HCT116 (cell line): ENCODE results near the gene MROH8. TPM values are rescaled to one million over a fixed set of nuclear protein-coding genes. Genes with fewer than 3 reads are reported as not detected.

ENCODE experiments used
- ATAC-seq: fragments of 200-7000 bp; cut with Tn5 transposase; 2 replicates; pipeline ENCODE4 v1.9.1; 2020; ENCODE audit warnings: mild to moderate bottlenecking, moderate library complexity
- BruUV-seq: library from RNA; stranded (reverse); fragments of 400-500 nt; replicated peaks from 2 replicates; lab custom pipeline; 2021; lab: Mats Ljungman, UMichigan
- CTCF ChIA-PET: fragments of 300-600 bp; sonication (Branson Sonifier 250); formaldehyde crosslinking; loops from one replicate; lab custom pipeline; 2021; ENCODE audit warnings: antibody characterized with exemption; lab: Charles Lee
- POLR2A ChIA-PET: fragments of 300-600, 350-600 bp; sonication (Branson Sonifier 250); formaldehyde crosslinking; loops from one replicate; lab custom pipeline; 2021; ENCODE audit warnings: antibody characterized with exemption; lab: Charles Lee
- RAD21 ChIA-PET, 2 experiments: fragments of 300-600 bp; sonication (Branson Sonifier 250); formaldehyde crosslinking; loops; one replicate each; lab custom pipeline; 2023; ENCODE audit warnings: low total read pairs in 2 of 2; ENCODE audit not compliant: uncharacterized antibody in 2 of 2, unreplicated experiment in 2 of 2, low non-redundant PET in 1 of 2; lab: Charles Lee
- DNase-seq: peaks from one replicate; pipeline ENCODE4 v3.0.0-alpha.2; 2010; ENCODE audit warnings: low read depth, low spot score
- H2AFZ ChIP-seq: fragments of 200-600 bp; shearing (Covaris generic), sonication (generic); 2 replicates; pipeline ENCODE4 v1.6.1; 2017; ENCODE audit warnings: low read depth, mixed run types, mixed read lengths, antibody characterized with exemption, low read length; ENCODE audit not compliant: poor library complexity, severe bottlenecking
- H3K27ac ChIP-seq: 2 replicates; pipeline ENCODE4 v1.5.1; 2012; ENCODE audit warnings: low read depth, low read length
- H3K27me3 ChIP-seq: fragments of 200-600 bp; sonication (generic); 2 replicates; pipeline ENCODE4 v1.6.1; 2016; ENCODE audit warnings: mixed run types, low read length, mixed read lengths; ENCODE audit not compliant: insufficient read depth
- H3K36me3 ChIP-seq, 2 experiments: fragments of 200-500 bp in 1 of 2; fragments of 200-600 bp in 1 of 2; sonication (Bioruptor generic) in 1 of 2; sonication (generic) in 1 of 2; 2 replicates each; pipeline versions ENCODE4 v1.5.1 to v1.6.1; 2014 to 2016; ENCODE audit warnings: low read length in 2 of 2, inconsistent platforms in 1 of 2, mixed read lengths in 1 of 2, mixed run types in 1 of 2; ENCODE audit not compliant: insufficient read depth in 2 of 2, control insufficient read depth in 1 of 2
- H3K4me1 ChIP-seq, 2 experiments: fragments of 200-600 bp in 1 of 2; sonication (generic) in 1 of 2; 2 replicates each; pipeline versions ENCODE4 v1.5.1 to v1.6.1; 2012 to 2017; ENCODE audit warnings: low read length in 2 of 2, inconsistent platforms in 1 of 2, mild to moderate bottlenecking in 1 of 2, mixed read lengths in 1 of 2, mixed run types in 1 of 2, moderate library complexity in 1 of 2; ENCODE audit not compliant: insufficient read depth in 2 of 2, control insufficient read depth in 1 of 2
- H3K4me2 ChIP-seq: fragments of 200-600 bp; sonication (generic); 2 replicates; pipeline ENCODE4 v1.6.1; 2017; ENCODE audit warnings: mixed run types, low read length, mixed read lengths
- H3K4me3 ChIP-seq, 2 experiments: fragments of 200-600 bp in 1 of 2; sonication (generic) in 1 of 2; replicated peaks in 1 of 2; 2 replicates each; pipeline ENCODE4 v1.5.1; 2011 to 2016; ENCODE audit warnings: low read length in 2 of 2, control low read depth in 1 of 2, low read depth in 1 of 2, mild to moderate bottlenecking in 1 of 2, mixed read lengths in 1 of 2, mixed run types in 1 of 2
- H3K79me2 ChIP-seq: fragments of 200-600 bp; sonication (generic); 2 replicates; pipeline ENCODE4 v1.6.1; 2017; ENCODE audit warnings: mild to moderate bottlenecking, mixed run types, low read length, moderate library complexity, mixed read lengths; ENCODE audit not compliant: insufficient read depth
- H3K9ac ChIP-seq: fragments of 200-600 bp; sonication (generic); 2 replicates; pipeline ENCODE4 v1.6.1; 2016; ENCODE audit warnings: low read length, mixed read lengths
- H3K9me2 ChIP-seq: fragments of 200-600 bp; sonication (generic), shearing (Covaris generic); 2 replicates; pipeline ENCODE4 v1.6.1; 2017; ENCODE audit warnings: mixed run types, mild to moderate bottlenecking, moderate library complexity; ENCODE audit not compliant: insufficient read depth
- H3K9me3 ChIP-seq, 2 experiments: fragments of 200-500 bp in 1 of 2; fragments of 200-600 bp in 1 of 2; sonication (Bioruptor generic) in 1 of 2; sonication (generic) in 1 of 2; 2 replicates each; pipeline ENCODE4 v1.6.1; 2014 to 2017; ENCODE audit warnings: low read length in 2 of 2, mixed read lengths in 2 of 2, inconsistent platforms in 1 of 2, low read depth in 1 of 2, mild to moderate bottlenecking in 1 of 2, mixed run types in 1 of 2, moderate library complexity in 1 of 2; ENCODE audit not compliant: control insufficient read depth in 1 of 2, insufficient read depth in 1 of 2
- H4K20me1 ChIP-seq: fragments of 200-600 bp; sonication (generic), shearing (Covaris generic); 2 replicates; pipeline ENCODE4 v1.6.1; 2017; ENCODE audit warnings: mixed run types, mild to moderate bottlenecking, moderate library complexity; ENCODE audit not compliant: insufficient read depth
- CBX3 ChIP-seq: IDR thresholded peaks from 2 replicates; pipeline ENCODE4 v1.6.1; 2012; ENCODE audit warnings: low read depth
- CEBPB ChIP-seq: IDR thresholded peaks from 2 replicates; pipeline ENCODE4 v1.6.1; 2012; ENCODE audit warnings: low read depth
- EGR1 ChIP-seq: IDR thresholded peaks from 2 replicates; pipeline ENCODE4 v1.6.1; 2012; ENCODE audit warnings: low read depth
- ELF1 ChIP-seq: IDR thresholded peaks from 2 replicates; pipeline ENCODE4 v1.6.1; 2012; ENCODE audit warnings: low read depth, borderline replicate concordance
- EZH2phosphoT487 ChIP-seq: fragments of 200-600 bp; IDR thresholded peaks from 2 replicates; pipeline ENCODE4 v1.6.1; 2018; ENCODE audit warnings: antibody characterized with exemption, borderline replicate concordance
- FOSL1 ChIP-seq: IDR thresholded peaks from 2 replicates; pipeline ENCODE4 v1.6.1; 2012; ENCODE audit warnings: low read depth
- JUND ChIP-seq: IDR thresholded peaks from 2 replicates; pipeline ENCODE4 v1.6.1; 2012
- POLR2AphosphoS5 ChIP-seq: IDR thresholded peaks from 2 replicates; pipeline ENCODE4 v1.6.1; 2011; ENCODE audit warnings: mild to moderate bottlenecking, low read depth, low read length, moderate library complexity
- RAD21 ChIP-seq: IDR thresholded peaks from 2 replicates; pipeline ENCODE4 v1.6.1; 2012; ENCODE audit warnings: low read depth, mild to moderate bottlenecking
- SIN3A ChIP-seq: IDR thresholded peaks from 2 replicates; pipeline ENCODE4 v1.6.1; 2012; ENCODE audit warnings: low read depth
- SRF ChIP-seq: IDR thresholded peaks from 2 replicates; pipeline ENCODE4 v1.6.1; 2012; ENCODE audit warnings: low read depth
- intact Hi-C: fragments of 100-400 bp; cut with micrococcal nuclease; formaldehyde crosslinking; loops from 2 replicates; pipeline ENCODE4 v1.10.0; 2022
- total RNA-seq: library from RNA; stranded (reverse); gene quantifications from one replicate; pipeline ENCODE4 v1.2.1, GENCODE V29; 2021; ENCODE audit not compliant: unreplicated experiment
- TF ChIP-seq, protein P1 (sequence below): IDR thresholded peaks from 2 replicates; pipeline ENCODE4 v1.6.1; 2012; ENCODE audit warnings: low read depth

Gene MROH8
- total RNA-seq, 1 experiment from 2014 or later = 0.79 TPM

DNA sequence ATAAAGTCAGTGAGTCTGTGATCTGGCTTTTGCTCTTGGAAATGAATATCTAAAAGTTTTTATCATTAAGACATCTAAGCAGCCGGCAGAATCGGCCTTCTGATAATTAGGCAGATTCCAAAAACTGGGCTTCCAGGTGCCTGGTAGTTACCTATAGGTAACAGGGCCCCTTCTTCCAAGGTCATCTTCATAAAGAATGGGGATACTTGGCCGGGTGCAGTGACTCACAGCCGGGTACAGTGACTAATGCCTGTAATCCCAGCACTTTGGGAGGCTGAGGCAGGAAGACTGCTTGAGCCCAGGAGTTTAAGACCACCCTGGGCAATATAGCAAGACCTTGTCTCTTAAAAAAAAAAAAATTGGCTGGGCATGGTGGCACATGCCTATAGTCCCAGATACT is 70.7 kb downstream of the MROH8 start:
- no peaks in the 10 kb centered on the region for H3K9me3 ChIP-seq
- H3K27ac ChIP-seq = no peak overlapping the region
- DNase-seq = no peak
- H2AFZ ChIP-seq = no peak overlapping the region
- H3K4me1 ChIP-seq = peaks cover 2 to 16% of the 10 kb centered on the region in 2 experiments; a peak in 3 of 4 replicates
- no TSS peak for BruUV-seq
- TF ChIP-seq FOSL1 (no peak), CBX3 (no peak), EZH2phosphoT487 (no peak), CEBPB (no peak), ELF1 (no peak), JUND (no peak), SRF (no peak), SIN3A (no peak), EGR1 (no peak), RAD21 (no peak), POLR2AphosphoS5 (no peak)
- TF ChIP-seq, protein P1, sequence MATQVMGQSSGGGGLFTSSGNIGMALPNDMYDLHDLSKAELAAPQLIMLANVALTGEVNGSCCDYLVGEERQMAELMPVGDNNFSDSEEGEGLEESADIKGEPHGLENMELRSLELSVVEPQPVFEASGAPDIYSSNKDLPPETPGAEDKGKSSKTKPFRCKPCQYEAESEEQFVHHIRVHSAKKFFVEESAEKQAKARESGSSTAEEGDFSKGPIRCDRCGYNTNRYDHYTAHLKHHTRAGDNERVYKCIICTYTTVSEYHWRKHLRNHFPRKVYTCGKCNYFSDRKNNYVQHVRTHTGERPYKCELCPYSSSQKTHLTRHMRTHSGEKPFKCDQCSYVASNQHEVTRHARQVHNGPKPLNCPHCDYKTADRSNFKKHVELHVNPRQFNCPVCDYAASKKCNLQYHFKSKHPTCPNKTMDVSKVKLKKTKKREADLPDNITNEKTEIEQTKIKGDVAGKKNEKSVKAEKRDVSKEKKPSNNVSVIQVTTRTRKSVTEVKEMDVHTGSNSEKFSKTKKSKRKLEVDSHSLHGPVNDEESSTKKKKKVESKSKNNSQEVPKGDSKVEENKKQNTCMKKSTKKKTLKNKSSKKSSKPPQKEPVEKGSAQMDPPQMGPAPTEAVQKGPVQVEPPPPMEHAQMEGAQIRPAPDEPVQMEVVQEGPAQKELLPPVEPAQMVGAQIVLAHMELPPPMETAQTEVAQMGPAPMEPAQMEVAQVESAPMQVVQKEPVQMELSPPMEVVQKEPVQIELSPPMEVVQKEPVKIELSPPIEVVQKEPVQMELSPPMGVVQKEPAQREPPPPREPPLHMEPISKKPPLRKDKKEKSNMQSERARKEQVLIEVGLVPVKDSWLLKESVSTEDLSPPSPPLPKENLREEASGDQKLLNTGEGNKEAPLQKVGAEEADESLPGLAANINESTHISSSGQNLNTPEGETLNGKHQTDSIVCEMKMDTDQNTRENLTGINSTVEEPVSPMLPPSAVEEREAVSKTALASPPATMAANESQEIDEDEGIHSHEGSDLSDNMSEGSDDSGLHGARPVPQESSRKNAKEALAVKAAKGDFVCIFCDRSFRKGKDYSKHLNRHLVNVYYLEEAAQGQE = no peak
- TF ChIP-seq, all 23 proteins: peak for 0
- 0 out of 2 replicates have a peak, but pooled peaks have one; percentile 36 for ATAC-seq
- ChIA-PET CTCF (no interaction called here), POLR2A (interaction anchor here (1.6 kb wide), 1 partner anchor 13 kb away, joined by 5 read pairs; the partner anchor contains the start of gene RBL1), RAD21 (interaction anchor here in 1 of 2 experiments (0.7 kb wide), 1 partner anchor 47 kb away, joined by 4 read pairs; no protein-coding TSS in a partner anchor)
- Histone ChIP-seq H3K4me3 (no peak overlapping the region), H4K20me1 (no peaks in the 10 kb centered on the region), H3K9me2 (no peaks in the 10 kb centered on the region), H3K27me3 (no peaks in the 10 kb centered on the region), H3K79me2 (no peaks in the 10 kb centered on the region), H3K36me3 (no peaks in the 10 kb centered on the region), H3K4me2 (peak overlapping the region; percentile 6; the same call in 1 of the 2 replicates), H3K9ac (no peak overlapping the region)
- intact Hi-C loops = no loop called here
